Measurements from ENCODE around the gene RASSF3. TPM values are rescaled to one million over a fixed set of nuclear protein-coding genes. Genes with fewer than 3 reads are reported as not detected.

The RASSF3 gene
- total and polyA plus RNA-seq, 10 of the 15 experiments (the other 5 are each of a cell fraction or from before 2014, with no cell fraction given): 6.9 to 62.4 (median 30.3) TPM

DNA sequence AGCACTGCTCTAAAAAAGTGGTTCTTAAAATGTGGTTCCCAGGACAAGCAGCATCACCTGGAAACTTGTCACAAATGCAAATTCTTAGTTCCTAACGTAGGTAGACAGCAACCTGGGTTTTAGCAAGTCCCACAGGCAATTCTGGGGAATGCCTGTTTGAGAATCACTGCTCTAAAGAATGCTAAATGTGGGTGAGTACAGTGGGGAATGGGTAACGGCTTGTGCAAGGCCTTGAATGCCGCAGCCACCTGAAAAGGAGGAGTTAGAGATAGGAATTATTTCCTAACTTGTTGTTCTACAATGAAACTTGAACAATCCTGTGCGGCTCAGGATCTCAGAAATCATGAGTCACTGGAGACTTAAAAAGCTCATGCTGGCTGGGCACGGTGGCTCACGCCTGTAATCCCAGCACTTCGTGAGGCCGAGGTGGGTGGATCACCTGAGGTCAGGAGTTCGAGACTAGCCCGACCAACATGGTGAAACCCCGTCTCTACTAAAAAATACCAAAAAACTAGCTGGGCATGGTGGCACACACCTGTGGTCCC lies 114.0 kb downstream of the RASSF3 start:
- Histone ChIP-seq H3K27ac (ENCODE audit: control insufficient read depth, insufficient read depth) (no peak overlapping the region), H3K4me3 (no peak overlapping the region), H3K4me2 (ENCODE audit: control insufficient read depth, insufficient read depth) (no peak overlapping the region), H2AFZ (ENCODE audit: control insufficient read depth, low read depth, low read length) (no peak overlapping the region), H3K9ac (ENCODE audit: control insufficient read depth, insufficient read depth, low read length) (no peak overlapping the region), H3K79me2 (ENCODE audit: control insufficient read depth, insufficient read depth, low read length) (no peaks in the 10 kb centered on the region), H3K27me3 (replicated peaks in 1 of 2; ENCODE audit: control insufficient read depth in 2 of 2, insufficient read depth in 2 of 2, low read length in 1 of 2) (no peaks in the 10 kb centered on the region), H4K20me1 (ENCODE audit: control insufficient read depth, insufficient read depth) (no peaks in the 10 kb centered on the region), H3K9me3 (replicated peaks; ENCODE audit: control insufficient read depth, insufficient read depth, low read length) (no peaks in the 10 kb centered on the region), H3K36me3 (ENCODE audit: control insufficient read depth in 2 of 2, insufficient read depth in 2 of 2, low read length in 1 of 2) (peaks cover 0 to 3% of the 10 kb centered on the region in 2 experiments; a peak in 1 of 4 replicates), H3K4me1 (ENCODE audit: control insufficient read depth, insufficient read depth, low read length) (no peaks in the 10 kb centered on the region)
- FAIRE-seq (no peak), ATAC-seq (no peak), DNase-seq (ENCODE audit: low read depth, low spot score) (no peak)
- RAD21 ChIA-PET (ENCODE audit: unreplicated experiment): no interaction called here
- 81% methylated on average over 11 of the region's 11 CpGs for whole genome bisulfite sequencing (ENCODE audit: insufficient coverage, insufficient replicate concordance, low lambda C conversion rate, missing lambda C conversion rate)
- in situ Hi-C loops (cut with MboI) (no loop called here), intact Hi-C loops (cut with micrococcal nuclease; ENCODE audit: unreplicated experiment) (no loop called here)
- no TSS peak for BruUV-seq (replicated peaks)
- SMC1A ChIA-PET (ENCODE audit: uncharacterized antibody, unreplicated experiment): no interaction called here
- CTCF ChIA-PET: interaction anchor here (0.6 kb wide), 1 partner anchor 159 kb away, joined by 3 read pairs; no protein-coding TSS in a partner anchor
- POLR2A ChIA-PET: no interaction called here
- TF ChIP-seq TCF3 (IDR thresholded peaks at IDR 0.05; ENCODE audit: borderline replicate concordance, insufficient read depth, low read depth, low read length) (no peak), LARP7 (IDR thresholded peaks at IDR 0.05) (no peak), BRCA1 (IDR thresholded peaks at IDR 0.05; ENCODE audit: low read depth, low read length) (no peak), CHD1 (IDR thresholded peaks at IDR 0.05; ENCODE audit: low read depth, low read length) (no peak), CHD4 (IDR thresholded peaks at IDR 0.05) (no peak), CREM (IDR thresholded peaks at IDR 0.05; ENCODE audit: low read depth) (no peak), CEBPB (IDR thresholded peaks at IDR 0.05; ENCODE audit: borderline replicate concordance in 1 of 2, low read depth in 2 of 2, low read length in 2 of 2) (no peak), ZNF24 (IDR thresholded peaks at IDR 0.05) (no peak), MYC (IDR thresholded peaks at IDR 0.05; ENCODE audit: insufficient read depth, insufficient read length, insufficient replicate concordance, low read length, severe bottlenecking) (no peak), STAT1 (conservative IDR thresholded peaks at IDR 0.05) (no peak), SP1 (IDR thresholded peaks at IDR 0.05; ENCODE audit: low read depth, low read length) (no peak), ZNF207 (IDR thresholded peaks at IDR 0.05; ENCODE audit: borderline replicate concordance) (no peak)
- TF ChIP-seq, protein P1, sequence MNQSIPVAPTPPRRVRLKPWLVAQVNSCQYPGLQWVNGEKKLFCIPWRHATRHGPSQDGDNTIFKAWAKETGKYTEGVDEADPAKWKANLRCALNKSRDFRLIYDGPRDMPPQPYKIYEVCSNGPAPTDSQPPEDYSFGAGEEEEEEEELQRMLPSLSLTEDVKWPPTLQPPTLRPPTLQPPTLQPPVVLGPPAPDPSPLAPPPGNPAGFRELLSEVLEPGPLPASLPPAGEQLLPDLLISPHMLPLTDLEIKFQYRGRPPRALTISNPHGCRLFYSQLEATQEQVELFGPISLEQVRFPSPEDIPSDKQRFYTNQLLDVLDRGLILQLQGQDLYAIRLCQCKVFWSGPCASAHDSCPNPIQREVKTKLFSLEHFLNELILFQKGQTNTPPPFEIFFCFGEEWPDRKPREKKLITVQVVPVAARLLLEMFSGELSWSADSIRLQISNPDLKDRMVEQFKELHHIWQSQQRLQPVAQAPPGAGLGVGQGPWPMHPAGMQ (IDR thresholded peaks at IDR 0.05; ENCODE audit: borderline replicate concordance): no peak
- TF ChIP-seq, protein P2, sequence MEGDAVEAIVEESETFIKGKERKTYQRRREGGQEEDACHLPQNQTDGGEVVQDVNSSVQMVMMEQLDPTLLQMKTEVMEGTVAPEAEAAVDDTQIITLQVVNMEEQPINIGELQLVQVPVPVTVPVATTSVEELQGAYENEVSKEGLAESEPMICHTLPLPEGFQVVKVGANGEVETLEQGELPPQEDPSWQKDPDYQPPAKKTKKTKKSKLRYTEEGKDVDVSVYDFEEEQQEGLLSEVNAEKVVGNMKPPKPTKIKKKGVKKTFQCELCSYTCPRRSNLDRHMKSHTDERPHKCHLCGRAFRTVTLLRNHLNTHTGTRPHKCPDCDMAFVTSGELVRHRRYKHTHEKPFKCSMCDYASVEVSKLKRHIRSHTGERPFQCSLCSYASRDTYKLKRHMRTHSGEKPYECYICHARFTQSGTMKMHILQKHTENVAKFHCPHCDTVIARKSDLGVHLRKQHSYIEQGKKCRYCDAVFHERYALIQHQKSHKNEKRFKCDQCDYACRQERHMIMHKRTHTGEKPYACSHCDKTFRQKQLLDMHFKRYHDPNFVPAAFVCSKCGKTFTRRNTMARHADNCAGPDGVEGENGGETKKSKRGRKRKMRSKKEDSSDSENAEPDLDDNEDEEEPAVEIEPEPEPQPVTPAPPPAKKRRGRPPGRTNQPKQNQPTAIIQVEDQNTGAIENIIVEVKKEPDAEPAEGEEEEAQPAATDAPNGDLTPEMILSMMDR (IDR thresholded peaks at IDR 0.05 in 2 of 3, conservative IDR thresholded peaks at IDR 0.05 in 1 of 3; ENCODE audit: control insufficient read depth in 2 of 3, extremely low read depth in 1 of 3, insufficient read depth in 1 of 3, low read depth in 3 of 3, low read length in 3 of 3): no peak
- TF ChIP-seq, protein P3, sequence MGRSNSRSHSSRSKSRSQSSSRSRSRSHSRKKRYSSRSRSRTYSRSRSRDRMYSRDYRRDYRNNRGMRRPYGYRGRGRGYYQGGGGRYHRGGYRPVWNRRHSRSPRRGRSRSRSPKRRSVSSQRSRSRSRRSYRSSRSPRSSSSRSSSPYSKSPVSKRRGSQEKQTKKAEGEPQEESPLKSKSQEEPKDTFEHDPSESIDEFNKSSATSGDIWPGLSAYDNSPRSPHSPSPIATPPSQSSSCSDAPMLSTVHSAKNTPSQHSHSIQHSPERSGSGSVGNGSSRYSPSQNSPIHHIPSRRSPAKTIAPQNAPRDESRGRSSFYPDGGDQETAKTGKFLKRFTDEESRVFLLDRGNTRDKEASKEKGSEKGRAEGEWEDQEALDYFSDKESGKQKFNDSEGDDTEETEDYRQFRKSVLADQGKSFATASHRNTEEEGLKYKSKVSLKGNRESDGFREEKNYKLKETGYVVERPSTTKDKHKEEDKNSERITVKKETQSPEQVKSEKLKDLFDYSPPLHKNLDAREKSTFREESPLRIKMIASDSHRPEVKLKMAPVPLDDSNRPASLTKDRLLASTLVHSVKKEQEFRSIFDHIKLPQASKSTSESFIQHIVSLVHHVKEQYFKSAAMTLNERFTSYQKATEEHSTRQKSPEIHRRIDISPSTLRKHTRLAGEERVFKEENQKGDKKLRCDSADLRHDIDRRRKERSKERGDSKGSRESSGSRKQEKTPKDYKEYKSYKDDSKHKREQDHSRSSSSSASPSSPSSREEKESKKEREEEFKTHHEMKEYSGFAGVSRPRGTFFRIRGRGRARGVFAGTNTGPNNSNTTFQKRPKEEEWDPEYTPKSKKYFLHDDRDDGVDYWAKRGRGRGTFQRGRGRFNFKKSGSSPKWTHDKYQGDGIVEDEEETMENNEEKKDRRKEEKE (IDR thresholded peaks at IDR 0.05): no peak
- TF ChIP-seq, protein P4, sequence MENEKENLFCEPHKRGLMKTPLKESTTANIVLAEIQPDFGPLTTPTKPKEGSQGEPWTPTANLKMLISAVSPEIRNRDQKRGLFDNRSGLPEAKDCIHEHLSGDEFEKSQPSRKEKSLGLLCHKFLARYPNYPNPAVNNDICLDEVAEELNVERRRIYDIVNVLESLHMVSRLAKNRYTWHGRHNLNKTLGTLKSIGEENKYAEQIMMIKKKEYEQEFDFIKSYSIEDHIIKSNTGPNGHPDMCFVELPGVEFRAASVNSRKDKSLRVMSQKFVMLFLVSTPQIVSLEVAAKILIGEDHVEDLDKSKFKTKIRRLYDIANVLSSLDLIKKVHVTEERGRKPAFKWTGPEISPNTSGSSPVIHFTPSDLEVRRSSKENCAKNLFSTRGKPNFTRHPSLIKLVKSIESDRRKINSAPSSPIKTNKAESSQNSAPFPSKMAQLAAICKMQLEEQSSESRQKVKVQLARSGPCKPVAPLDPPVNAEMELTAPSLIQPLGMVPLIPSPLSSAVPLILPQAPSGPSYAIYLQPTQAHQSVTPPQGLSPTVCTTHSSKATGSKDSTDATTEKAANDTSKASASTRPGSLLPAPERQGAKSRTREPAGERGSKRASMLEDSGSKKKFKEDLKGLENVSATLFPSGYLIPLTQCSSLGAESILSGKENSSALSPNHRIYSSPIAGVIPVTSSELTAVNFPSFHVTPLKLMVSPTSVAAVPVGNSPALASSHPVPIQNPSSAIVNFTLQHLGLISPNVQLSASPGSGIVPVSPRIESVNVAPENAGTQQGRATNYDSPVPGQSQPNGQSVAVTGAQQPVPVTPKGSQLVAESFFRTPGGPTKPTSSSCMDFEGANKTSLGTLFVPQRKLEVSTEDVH (IDR thresholded peaks at IDR 0.05; ENCODE audit: low read depth, partially characterized antibody): no peak
